A673 (cell line): ENCODE results near the gene ZC3H6. TPM values are rescaled to one million over a fixed set of nuclear protein-coding genes. Genes with fewer than 3 reads are reported as not detected.

Experiments
- BruUV-seq: library from RNA; stranded (reverse); fragments of 400-500 nt; replicated peaks from 2 replicates; lab custom pipeline; 2021; lab: Mats Ljungman, UMichigan
- CTCF ChIA-PET: fragments of 300-600 bp; sonication (Branson Sonifier 250); formaldehyde crosslinking; loops from one replicate; lab custom pipeline; 2022; ENCODE audit warnings: antibody characterized with exemption; lab: Charles Lee
- POLR2A ChIA-PET: fragments of 300-600 bp; sonication (Branson Sonifier 250); formaldehyde crosslinking; loops from one replicate; lab custom pipeline; 2022; ENCODE audit warnings: antibody characterized with exemption; ENCODE audit not compliant: low non-redundant PET; lab: Charles Lee
- DNase-seq: peaks from one replicate; pipeline ENCODE4 v3.0.0-alpha.2; 2015; ENCODE audit warnings: low spot score
- H3K27ac ChIP-seq: fragments of 200-600 bp; sonication (generic); 2 replicates; pipeline ENCODE4 v1.5.1; 2016; ENCODE audit warnings: mixed run types, low read depth, mild to moderate bottlenecking, mixed read lengths, antibody characterized with exemption, low read length; ENCODE audit not compliant: poor library complexity, severe bottlenecking
- H3K27me3 ChIP-seq: fragments of 200-600 bp; sonication (generic); replicated peaks from 2 replicates; pipeline ENCODE4 v1.6.1; 2017; ENCODE audit warnings: mixed run types, low read depth, mild to moderate bottlenecking, mixed read lengths, antibody characterized with exemption, low read length; ENCODE audit not compliant: insufficient read depth, poor library complexity
- H3K36me3 ChIP-seq: fragments of 200-600 bp; sonication (generic); 2 replicates; pipeline ENCODE4 v1.6.1; 2016; ENCODE audit warnings: mixed run types, mild to moderate bottlenecking, mixed read lengths, antibody characterized with exemption, low read length; ENCODE audit not compliant: insufficient read depth, poor library complexity, severe bottlenecking
- H3K4me1 ChIP-seq: fragments of 200-600 bp; sonication (generic); 2 replicates; pipeline ENCODE4 v1.6.1; 2017; ENCODE audit warnings: mixed run types, mild to moderate bottlenecking, mixed read lengths, antibody characterized with exemption, low read length; ENCODE audit not compliant: insufficient read depth, poor library complexity, severe bottlenecking
- H3K4me3 ChIP-seq: fragments of 200-600 bp; sonication (generic); 2 replicates; pipeline ENCODE4 v1.5.1; 2016; ENCODE audit warnings: low read depth, mixed run types, mild to moderate bottlenecking, mixed read lengths, low read length; ENCODE audit not compliant: poor library complexity, severe bottlenecking
- H3K9me3 ChIP-seq: fragments of 200-600 bp; sonication (generic); 2 replicates; pipeline ENCODE4 v1.6.1; 2016; ENCODE audit warnings: mixed run types, low read depth, mild to moderate bottlenecking, mixed read lengths, antibody characterized with exemption, low read length; ENCODE audit not compliant: poor library complexity, severe bottlenecking
- EZH2 ChIP-seq: fragments of 200-600 bp; sonication (generic); IDR thresholded peaks from 2 replicates; pipeline ENCODE4 v1.6.1; 2017; ENCODE audit warnings: borderline replicate concordance, low read depth, mild to moderate bottlenecking, mixed read lengths, antibody characterized with exemption, low read length; ENCODE audit not compliant: poor library complexity, severe bottlenecking
- intact Hi-C: fragments of 100-400 bp; cut with micrococcal nuclease; formaldehyde crosslinking; loops from one replicate; pipeline ENCODE4 v1.10.0; 2022; ENCODE audit not compliant: unreplicated experiment
- total RNA-seq: library from RNA; stranded (reverse); gene quantifications from 2 replicates; pipeline ENCODE4 v1.2.3, GENCODE V29; 2021
- TF ChIP-seq, protein P1 (sequence below): fragments of 300-800, 200-600 bp; sonication (generic); conservative IDR thresholded peaks from 2 replicates; pipeline ENCODE4 v1.5.1; 2017; ENCODE audit warnings: low read depth, mild to moderate bottlenecking, antibody characterized with exemption, low read length, moderate library complexity, mixed read lengths

Gene ZC3H6
- total RNA-seq, 1 experiment from 2014 or later = 7.6 TPM

DNA sequence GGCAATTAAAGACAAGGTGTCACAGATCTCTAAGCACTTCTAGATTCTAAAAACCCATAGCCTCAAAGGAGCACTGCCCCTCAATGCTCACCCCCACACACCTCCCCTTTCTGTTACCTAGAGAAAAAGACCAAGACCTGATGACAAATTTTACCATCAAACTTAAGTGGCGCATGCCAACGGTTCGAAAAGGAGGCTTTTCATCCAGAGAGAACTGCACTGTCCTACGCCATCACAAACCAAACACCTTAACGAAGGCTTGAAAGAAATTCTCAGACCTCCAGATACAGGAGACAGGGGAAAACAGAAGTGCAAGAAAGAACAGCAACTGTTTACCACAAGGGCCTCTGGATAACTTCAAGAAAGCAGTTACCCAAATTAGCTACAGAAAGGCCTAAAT is 2.0 kb upstream of the ZC3H6 start:
- no peak for DNase-seq
- H3K27me3 ChIP-seq = no peaks in the 10 kb centered on the region
- H3K36me3 ChIP-seq = no peaks in the 10 kb centered on the region
- peaks cover 16% of the 10 kb centered on the region for H3K4me1 ChIP-seq
- ChIA-PET POLR2A (no interaction called here), CTCF (interaction anchor here (0.6 kb wide), 1 partner anchor 310 kb away, joined by 5 read pairs; no protein-coding TSS in a partner anchor)
- TF ChIP-seq, protein P1, sequence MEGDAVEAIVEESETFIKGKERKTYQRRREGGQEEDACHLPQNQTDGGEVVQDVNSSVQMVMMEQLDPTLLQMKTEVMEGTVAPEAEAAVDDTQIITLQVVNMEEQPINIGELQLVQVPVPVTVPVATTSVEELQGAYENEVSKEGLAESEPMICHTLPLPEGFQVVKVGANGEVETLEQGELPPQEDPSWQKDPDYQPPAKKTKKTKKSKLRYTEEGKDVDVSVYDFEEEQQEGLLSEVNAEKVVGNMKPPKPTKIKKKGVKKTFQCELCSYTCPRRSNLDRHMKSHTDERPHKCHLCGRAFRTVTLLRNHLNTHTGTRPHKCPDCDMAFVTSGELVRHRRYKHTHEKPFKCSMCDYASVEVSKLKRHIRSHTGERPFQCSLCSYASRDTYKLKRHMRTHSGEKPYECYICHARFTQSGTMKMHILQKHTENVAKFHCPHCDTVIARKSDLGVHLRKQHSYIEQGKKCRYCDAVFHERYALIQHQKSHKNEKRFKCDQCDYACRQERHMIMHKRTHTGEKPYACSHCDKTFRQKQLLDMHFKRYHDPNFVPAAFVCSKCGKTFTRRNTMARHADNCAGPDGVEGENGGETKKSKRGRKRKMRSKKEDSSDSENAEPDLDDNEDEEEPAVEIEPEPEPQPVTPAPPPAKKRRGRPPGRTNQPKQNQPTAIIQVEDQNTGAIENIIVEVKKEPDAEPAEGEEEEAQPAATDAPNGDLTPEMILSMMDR = no peak
- TF ChIP-seq EZH2 = no peak
- no peak overlapping the region for H3K27ac ChIP-seq
- no peaks in the 10 kb centered on the region for H3K9me3 ChIP-seq
- intact Hi-C loops = no loop called here
- H3K4me3 ChIP-seq = no peak overlapping the region
- no TSS peak for BruUV-seq

DNA sequence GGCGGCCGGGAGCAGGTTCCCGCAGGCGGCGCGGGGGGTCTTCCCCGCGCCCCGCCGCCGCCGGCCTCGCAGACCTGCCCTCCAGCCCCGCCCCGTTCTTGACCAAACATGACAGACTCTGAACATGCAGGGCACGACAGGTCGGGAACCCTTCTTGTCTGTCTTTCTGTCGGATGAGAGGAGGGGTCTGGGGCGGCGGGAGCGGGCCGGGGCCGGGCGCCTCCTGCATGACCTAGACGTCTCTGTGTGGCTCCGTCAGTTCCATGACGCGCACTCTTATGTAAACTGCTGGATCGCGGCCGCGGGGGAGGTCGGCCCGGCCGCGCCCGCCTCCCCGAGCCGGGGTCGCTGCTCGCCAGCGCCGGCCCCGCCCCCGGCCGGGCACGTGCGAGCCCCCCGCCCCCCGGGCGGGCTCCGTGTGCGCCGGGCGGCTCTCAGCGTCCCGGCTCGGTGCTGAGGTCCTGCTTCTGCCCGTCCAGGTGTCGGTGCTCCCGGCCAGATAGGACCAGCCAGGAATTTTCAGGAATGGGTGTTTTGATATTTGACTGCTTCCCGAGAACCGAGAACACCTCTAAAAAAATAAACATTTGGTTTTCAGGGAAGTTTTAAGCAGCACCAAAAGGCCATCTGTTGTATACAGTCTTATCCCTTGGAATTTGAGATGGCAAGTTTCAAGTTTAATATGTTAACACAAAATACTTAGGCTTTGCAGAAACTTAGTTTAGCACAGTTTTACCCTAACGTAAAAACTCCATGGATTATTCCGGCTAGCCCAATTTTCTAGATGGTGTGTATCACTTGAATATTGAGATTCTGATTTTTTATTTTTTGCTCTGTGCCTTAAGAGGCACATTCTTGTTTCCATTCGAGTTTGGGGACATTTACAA is 733 bp downstream of the ZC3H6 start:
- Histone ChIP-seq H3K36me3 (no peaks in the 10 kb centered on the region), H3K27me3 (no peaks in the 10 kb centered on the region), H3K4me3 (peak overlapping the region; percentile 99), H3K9me3 (no peaks in the 10 kb centered on the region), H3K27ac (peak overlapping the region; percentile 99), H3K4me1 (peaks cover 16% of the 10 kb centered on the region)
- TF ChIP-seq, protein P1 = no peak
- TF ChIP-seq EZH2 = no peak
- intact Hi-C loops = loop anchor here (5.0 kb wide), 1 partner anchor 306 kb away; the partner anchor contains the start of gene CHCHD5
- ChIA-PET CTCF (no interaction called here), POLR2A (no interaction called here)
- no TSS peak for BruUV-seq
- DNase-seq = peak; percentile 84

DNA sequence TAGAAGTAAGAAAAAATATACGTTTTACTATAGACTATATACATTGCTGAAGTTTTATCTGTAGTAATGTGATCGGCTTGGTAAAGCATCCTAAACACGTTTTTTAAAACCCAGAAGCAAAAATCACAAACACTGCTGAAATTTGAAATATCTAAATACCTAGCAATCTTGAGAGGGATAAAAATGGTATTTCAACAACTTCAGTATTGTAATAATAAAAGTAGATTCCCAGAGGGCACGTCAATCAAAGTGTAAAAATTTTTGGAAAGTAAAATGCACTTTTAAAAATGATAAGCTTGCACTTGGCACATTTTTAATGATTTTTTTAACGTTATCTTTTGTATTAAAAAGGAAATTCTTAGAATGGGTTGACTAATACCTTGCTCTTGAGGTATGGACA is 1.6 kb downstream of the ZC3H6 start:
- Histone ChIP-seq H3K36me3 (no peaks in the 10 kb centered on the region), H3K27ac (peak overlapping the region; percentile 99), H3K4me1 (peaks cover 16% of the 10 kb centered on the region), H3K9me3 (no peaks in the 10 kb centered on the region), H3K27me3 (no peaks in the 10 kb centered on the region), H3K4me3 (peak overlapping the region; percentile 99)
- ChIA-PET POLR2A (no interaction called here), CTCF (no interaction called here)
- DNase-seq = no peak
- intact Hi-C loops = loop anchor here (5.0 kb wide), 1 partner anchor 305 kb away; the partner anchor contains the start of gene CHCHD5
- TF ChIP-seq, protein P1 = no peak
- no peak for TF ChIP-seq EZH2
- TSS peak; percentile 48 for BruUV-seq
